GM23248 (cell line): ENCODE measurements around the gene LRMDA. TPM values are rescaled to one million over a fixed set of nuclear protein-coding genes. Genes with fewer than 3 reads are reported as not detected.

Experiments
- DNase-seq: peaks from one replicate; pipeline ENCODE4 v3.0.0-alpha.2; 2015
- H2AFZ ChIP-seq: fragments of 200-600 bp; sonication (generic); 2 replicates; pipeline ENCODE4 v1.6.1; 2016; ENCODE audit warnings: antibody characterized with exemption
- H3F3A ChIP-seq: fragments of 200-600 bp; sonication (generic); 2 replicates; pipeline ENCODE4 v1.6.1; 2016; ENCODE audit warnings: mild to moderate bottlenecking, antibody characterized with exemption, mixed run types; ENCODE audit not compliant: insufficient read depth
- H3K27ac ChIP-seq: fragments of 200-600 bp; sonication (generic); 2 replicates; pipeline ENCODE4 v1.5.1; 2016; ENCODE audit warnings: mild to moderate bottlenecking
- H3K27me3 ChIP-seq: fragments of 200-600 bp; sonication (generic); replicated peaks from 2 replicates; pipeline ENCODE4 v1.6.1; 2016; ENCODE audit warnings: mild to moderate bottlenecking; ENCODE audit not compliant: insufficient read depth
- H3K36me3 ChIP-seq: fragments of 200-600 bp; sonication (generic); 2 replicates; pipeline ENCODE4 v1.6.1; 2016; ENCODE audit warnings: low read depth, mild to moderate bottlenecking
- H3K4me1 ChIP-seq: fragments of 200-600 bp; sonication (generic); 2 replicates; pipeline ENCODE4 v1.6.1; 2016; ENCODE audit warnings: mild to moderate bottlenecking; ENCODE audit not compliant: insufficient read depth
- H3K4me2 ChIP-seq: fragments of 200-600 bp; sonication (generic); one replicate; pipeline ENCODE4 v1.6.1; 2016; ENCODE audit warnings: mild to moderate bottlenecking; ENCODE audit not compliant: unreplicated experiment
- H3K4me3 ChIP-seq: fragments of 200-600 bp; sonication (generic); 2 replicates; pipeline ENCODE4 v1.5.1; 2016; ENCODE audit warnings: mild to moderate bottlenecking
- H3K79me2 ChIP-seq: fragments of 200-600 bp; sonication (generic); 2 replicates; pipeline ENCODE4 v1.6.1; 2016; ENCODE audit warnings: mild to moderate bottlenecking; ENCODE audit not compliant: insufficient read depth
- H3K9ac ChIP-seq: fragments of 200-600 bp; sonication (generic); 2 replicates; pipeline ENCODE4 v1.6.1; 2016; ENCODE audit warnings: mild to moderate bottlenecking
- H3K9me2 ChIP-seq: fragments of 200-600 bp; sonication (generic); 2 replicates; pipeline ENCODE4 v1.6.1; 2016; ENCODE audit warnings: mixed run types, mild to moderate bottlenecking, moderate library complexity; ENCODE audit not compliant: insufficient read depth
- H3K9me3 ChIP-seq: fragments of 200-600 bp; sonication (generic); one replicate; pipeline ENCODE4 v1.6.1; 2017; ENCODE audit warnings: low read depth
- H4K20me1 ChIP-seq: fragments of 200-600 bp; sonication (generic); 2 replicates; pipeline ENCODE4 v1.6.0; 2016; ENCODE audit not compliant: insufficient read depth
- EZH2 ChIP-seq: fragments of 200-600 bp; sonication (generic); IDR thresholded peaks from 2 replicates; pipeline ENCODE4 v1.6.1; 2018; ENCODE audit warnings: antibody characterized with exemption, mild to moderate bottlenecking; ENCODE audit not compliant: insufficient read depth, poor library complexity, severe bottlenecking
- EZH2phosphoT487 ChIP-seq: fragments of 200-600 bp; sonication (generic); IDR thresholded peaks from 2 replicates; pipeline ENCODE4 v1.6.1; 2018; ENCODE audit warnings: antibody characterized with exemption, moderate library complexity, mild to moderate bottlenecking, low read depth; ENCODE audit not compliant: insufficient read depth
- WGBS, 2 experiments: methylation state at CpG; one replicate each; pipeline ENCODE4 v1.1.6; 2015 to 2017; ENCODE audit warnings: low lambda C conversion rate in 2 of 2, low coverage in 1 of 2; ENCODE audit errors: missing lambda C conversion rate in 2 of 2; 5-methylcytosine and 5-hydroxymethylcytosine counted together
- in situ Hi-C: fragments of 300-500 bp; cut with MboI; formaldehyde crosslinking; loops from 2 replicates; pipeline ENCODE4 v1.15.0; 2020
- polyA plus RNA-seq: library from polyadenylated mRNA; unstranded; fragments of >200 nt; fragmentation: Nextera tagmentation; extraction: Ambion mirVana; gene quantifications from 2 replicates; pipeline ENCODE4 v1.2.1, GENCODE V29; 2016
- total RNA-seq: library from RNA; depleted of rRNA; stranded (reverse); fragments of >200 nt; shearing (Covaris generic); gene quantifications from 2 replicates; pipeline ENCODE4 v1.2.3, GENCODE V29; 2014

The LRMDA gene
- total and polyA plus RNA-seq, 2 experiments from 2014 or later, result 2.6 TPM; not detected in 1

DNA sequence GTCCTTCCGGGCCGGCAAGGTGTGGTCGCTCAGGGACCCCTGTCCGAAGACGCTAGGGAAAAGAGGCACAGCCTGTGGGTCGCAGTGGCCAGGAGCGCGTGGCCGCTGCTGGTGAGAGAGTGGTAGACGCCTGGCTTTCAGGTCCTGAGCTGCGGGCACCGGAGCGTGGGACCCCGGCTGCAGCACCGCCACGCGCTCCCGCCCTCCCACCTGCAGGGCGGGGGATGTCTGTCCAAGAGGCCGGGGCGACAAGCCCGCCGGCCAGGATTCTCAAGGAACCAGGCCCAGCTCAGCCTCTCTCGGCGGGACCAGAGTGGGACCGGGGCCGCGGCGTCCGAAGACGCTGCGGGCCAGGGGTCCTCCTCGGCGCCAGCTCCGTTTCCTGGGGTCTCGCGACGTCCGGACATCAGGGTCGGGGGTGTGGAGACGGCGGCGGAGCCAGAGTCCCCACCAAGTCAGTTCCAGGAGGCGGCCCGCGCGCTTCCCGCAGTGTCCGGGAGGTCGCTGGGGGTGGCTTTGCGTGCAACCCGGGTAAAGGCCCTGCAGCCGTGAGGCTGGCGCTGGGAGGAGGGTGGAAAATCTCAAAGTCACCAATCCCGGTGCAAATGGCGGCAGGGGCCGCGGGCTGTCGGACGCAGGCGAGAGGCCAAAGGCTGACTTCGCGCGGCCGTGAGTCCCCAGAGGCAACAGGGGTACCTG is 35.3 kb upstream of the LRMDA start:
- Histone ChIP-seq H3K36me3 (no peaks in the 10 kb centered on the region), H3K9me3 (no peaks in the 10 kb centered on the region), H3K79me2 (peaks cover 59% of the 10 kb centered on the region), H3K4me1 (0 out of 2 replicates have a peak, but pooled peaks cover 3% of the 10 kb centered on the region), H3K27me3 (no peaks in the 10 kb centered on the region), H2AFZ (peak overlapping the region; percentile 70), H3K9ac (peak overlapping the region; percentile 95), H3K4me2 (peak overlapping the region; percentile 79), H3K27ac (peak overlapping the region; percentile 92), H4K20me1 (no peaks in the 10 kb centered on the region), H3K4me3 (peak overlapping the region; percentile 93), H3K9me2 (no peaks in the 10 kb centered on the region), H3F3A (peaks cover 6% of the 10 kb centered on the region; the same call in 1 of the 2 replicates)
- TF ChIP-seq EZH2 (no peak), EZH2phosphoT487 (no peak)
- 40 to 68% methylated on average over 57 to 62 of the region's 65 CpGs for WGBS, 2 experiments
- in situ Hi-C loops, result loop anchor here (10.0 to 25.0 kb wide), 4 partner anchors 909 to 1716 kb away; no protein-coding TSS in a partner anchor
- peak; percentile 57 for DNase-seq

DNA sequence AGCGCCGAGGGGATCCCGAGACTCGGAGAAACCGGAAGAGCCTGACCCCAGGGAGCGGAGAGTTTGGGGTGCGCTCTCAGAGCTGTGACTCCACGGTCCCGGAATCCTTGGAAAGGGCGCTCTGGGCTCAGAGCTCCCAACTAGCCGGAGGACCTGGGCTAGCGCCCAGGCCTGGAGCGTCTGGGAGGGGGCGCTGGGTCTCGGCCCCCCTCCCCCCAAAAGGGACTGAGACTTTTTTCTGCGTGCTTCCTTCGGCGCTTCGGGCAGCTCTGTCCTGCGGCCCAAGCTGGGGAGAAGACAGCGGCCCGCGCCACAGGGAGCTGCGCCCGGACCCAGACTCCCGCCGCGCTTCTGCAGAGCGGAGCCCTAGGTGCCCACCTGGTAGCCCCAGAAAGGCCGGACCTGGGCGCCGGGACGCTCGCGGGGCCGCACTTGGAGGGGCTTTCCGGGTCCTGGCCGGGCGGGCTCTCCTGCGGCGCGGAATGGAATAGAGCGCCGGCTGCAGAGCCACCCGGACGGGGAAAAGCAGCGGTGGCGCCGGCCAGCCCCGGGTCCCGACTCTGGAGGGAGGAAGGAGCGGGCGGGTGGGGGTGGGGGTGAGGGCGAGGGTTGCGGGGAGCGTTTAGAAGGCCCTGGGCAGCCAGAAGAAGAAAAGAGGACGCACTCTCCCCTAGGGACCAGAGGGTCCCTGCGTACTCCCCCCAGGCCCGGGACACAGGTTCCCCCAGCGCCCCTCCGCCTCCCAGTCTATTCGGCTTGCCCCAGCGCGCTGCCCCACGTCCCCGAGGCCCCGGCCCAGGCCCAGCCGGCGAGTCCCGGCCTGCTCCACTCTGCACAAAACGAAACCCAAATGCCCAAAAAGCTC is 34.6 kb upstream of the LRMDA start:
- no peaks in the 10 kb centered on the region for H3K9me3 ChIP-seq
- 0 out of 2 replicates have a peak, but pooled peaks cover 3% of the 10 kb centered on the region for H3K4me1 ChIP-seq
- no peaks in the 10 kb centered on the region for H3K36me3 ChIP-seq
- no peaks in the 10 kb centered on the region for H3K9me2 ChIP-seq
- no peaks in the 10 kb centered on the region for H4K20me1 ChIP-seq
- H2AFZ ChIP-seq, result peak overlapping the region; percentile 70
- H3K27me3 ChIP-seq, result no peaks in the 10 kb centered on the region
- H3K27ac ChIP-seq, result peak overlapping the region; percentile 92
- peak overlapping the region; percentile 79 for H3K4me2 ChIP-seq
- H3K9ac ChIP-seq, result peak overlapping the region; percentile 95
- WGBS, 2 experiments, result 22 to 29% methylated on average over 34 to 68 of the region's 71 CpGs
- in situ Hi-C loops, result loop anchor here (10.0 to 25.0 kb wide), 4 partner anchors 908 to 1715 kb away; no protein-coding TSS in a partner anchor
- DNase-seq, result peak; percentile 58
- peak overlapping the region; percentile 93 for H3K4me3 ChIP-seq
- peaks cover 6% of the 10 kb centered on the region; the same call in 1 of the 2 replicates for H3F3A ChIP-seq
- TF ChIP-seq EZH2 (no peak), EZH2phosphoT487 (no peak)
- peaks cover 60% of the 10 kb centered on the region for H3K79me2 ChIP-seq

DNA sequence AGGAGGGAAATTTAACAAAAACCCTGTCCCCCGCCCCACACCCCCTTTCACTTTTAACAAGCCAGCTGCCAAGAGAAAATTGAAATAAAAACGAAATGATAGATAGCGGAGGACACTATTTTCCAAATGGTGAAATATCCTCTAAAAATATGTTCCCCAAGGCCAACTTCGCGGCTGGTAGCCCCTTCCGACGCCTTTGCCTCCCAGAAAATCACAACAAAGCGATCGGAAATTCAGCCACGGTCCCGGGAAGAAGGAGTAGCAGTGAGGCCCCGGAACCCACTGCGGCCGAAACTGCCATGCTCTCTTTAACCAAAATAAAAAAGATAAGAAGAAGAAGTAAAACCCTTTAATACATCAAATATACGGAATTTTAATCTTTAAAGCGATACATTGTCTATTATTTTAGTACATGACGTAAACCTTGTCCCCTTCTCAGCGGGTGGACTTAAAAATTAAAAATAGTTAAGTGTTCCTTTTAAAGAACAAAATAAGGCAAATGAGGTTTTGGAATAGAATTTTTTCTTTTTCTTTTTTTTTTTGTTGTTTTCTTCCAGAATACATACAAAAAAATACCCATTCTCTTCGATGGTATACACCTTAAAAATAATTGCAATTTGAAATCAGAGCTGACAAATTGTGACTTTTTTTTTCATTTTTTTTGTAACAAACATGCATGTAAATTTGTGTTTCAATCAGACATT is 33.8 kb upstream of the LRMDA start:
- Histone ChIP-seq H3F3A (peaks cover 6% of the 10 kb centered on the region; the same call in 1 of the 2 replicates), H3K27ac (peak overlapping the region; percentile 92), H3K27me3 (no peaks in the 10 kb centered on the region), H3K9me3 (no peaks in the 10 kb centered on the region), H3K79me2 (peaks cover 60% of the 10 kb centered on the region), H3K4me2 (peak overlapping the region; percentile 79), H3K36me3 (no peaks in the 10 kb centered on the region), H4K20me1 (no peaks in the 10 kb centered on the region), H3K4me1 (0 out of 2 replicates have a peak, but pooled peaks cover 3% of the 10 kb centered on the region), H3K9me2 (no peaks in the 10 kb centered on the region), H3K9ac (peak overlapping the region; percentile 95), H2AFZ (peak overlapping the region; percentile 43), H3K4me3 (peak overlapping the region; percentile 93)
- peak; percentile 60 for DNase-seq
- TF ChIP-seq EZH2, result no peak
- TF ChIP-seq EZH2phosphoT487, result no peak; the same call in 1 of the 2 replicates
- 5 to 7% methylated on average over 19 of the region's 19 CpGs for WGBS, 2 experiments
- in situ Hi-C loops, result loop anchor here (10.0 to 25.0 kb wide), 4 partner anchors 907 to 1715 kb away; no protein-coding TSS in a partner anchor
